NCI-H2107 treated with DMSO at 0.1 percent for 48 hours (cell line): ENCODE results near the gene TMPRSS2.
A peak's percentile ranks its signal among the peaks of the same experiment; 100 is the strongest.

Source experiments
- DNase-seq: peaks from one replicate; lab custom pipeline; 2025; ENCODE audit not compliant: unreplicated experiment; lab: John Stamatoyannopoulos, UW

Gene TMPRSS2

GRCh38 chr21:41482980-41483379 lies 25.0 kb downstream of the TMPRSS2 start:
- no peak for DNase-seq

GRCh38 chr21:41482301-41482700 lies 25.7 kb downstream of the TMPRSS2 start:
- DNase-seq = peak; percentile 55

GRCh38 chr21:41481191-41481590 lies 26.8 kb downstream of the TMPRSS2 start:
- DNase-seq = no peak

GRCh38 chr21:41480086-41480690 lies 27.8 kb downstream of the TMPRSS2 start:
- DNase-seq = no peak

GRCh38 chr21:41479686-41480085 lies 28.3 kb downstream of the TMPRSS2 start:
- DNase-seq = no peak

- peak; percentile 29 for DNase-seq
These were observed 29.4 kb downstream of the TMPRSS2 start for GRCh38 chr21:41478319-41479177.

GRCh38 chr21:41477641-41478318 lies 30.2 kb downstream of the TMPRSS2 start:
- peak; percentile 96 for DNase-seq

- DNase-seq = no peak
These were observed 32.1 kb downstream of the TMPRSS2 start for GRCh38 chr21:41475714-41476420.

GRCh38 chr21:41472753-41473548 lies 35.0 kb downstream of the TMPRSS2 start:
- no peak for DNase-seq

GRCh38 chr21:41470054-41470453 lies 37.9 kb downstream of the TMPRSS2 start:
- no peak for DNase-seq

- DNase-seq = no peak
These were observed 41.7 kb downstream of the TMPRSS2 start for GRCh38 chr21:41466024-41466820.

- DNase-seq = no peak
These were observed 42.7 kb downstream of the TMPRSS2 start for GRCh38 chr21:41465176-41465781.

GRCh38 chr21:41460578-41461527 lies 47.1 kb downstream of the TMPRSS2 start:
- peak; percentile 23 for DNase-seq

GRCh38 chr21:41459884-41460534 lies 47.9 kb downstream of the TMPRSS2 start:
- no peak for DNase-seq

GRCh38 chr21:41458559-41458958 lies 49.4 kb downstream of the TMPRSS2 start:
- DNase-seq = no peak

- no peak for DNase-seq
These were observed 49.8 kb downstream of the TMPRSS2 start for GRCh38 chr21:41458121-41458520.

GRCh38 chr21:41453761-41454160 lies 54.2 kb downstream of the TMPRSS2 start:
- DNase-seq = no peak

GRCh38 chr21:41453198-41453597 lies 54.8 kb downstream of the TMPRSS2 start:
- no peak for DNase-seq
